Upper lobe of left lung (tissue), 6 donors: ENCODE data around the gene EXOC4. TPM values are rescaled to one million over a fixed set of nuclear protein-coding genes. Genes with fewer than 3 reads are reported as not detected.

Experiments used
- ATAC-seq, 2 donors: fragments of 200-7000 bp; cut with Tn5 transposase; one replicate each; pipeline ENCODE4 v1.9.1; 2022; ENCODE audit warnings: mild to moderate bottlenecking in 2 of 2, moderate library complexity in 2 of 2; ENCODE audit not compliant: low FRiP score in 2 of 2
- DNase-seq, 2 donors: peaks; one replicate each; pipeline ENCODE4 v3.0.0-alpha.2; 2019 to 2020
- H3K27ac ChIP-seq, 4 donors: fragments of 200-600 bp; sonication (generic); one replicate each; pipeline ENCODE4 v1.5.1; 2016 to 2019
- H3K27me3 ChIP-seq, 4 donors: fragments of 200-600 bp; sonication (generic); one replicate each; pipeline ENCODE4 v1.5.1; 2017 to 2019
- H3K36me3 ChIP-seq, 4 donors: fragments of 200-600 bp; sonication (generic); one replicate each; pipeline ENCODE4 v1.5.1; 2016 to 2019
- H3K4me1 ChIP-seq, 4 donors: fragments of 200-600 bp; sonication (generic); one replicate each; pipeline ENCODE4 v1.5.1; 2018 to 2019
- H3K4me3 ChIP-seq, 4 donors: fragments of 200-600 bp; sonication (generic); one replicate each; pipeline ENCODE4 v1.5.1; 2017 to 2019; ENCODE audit warnings: mild to moderate bottlenecking in 2 of 4, moderate library complexity in 1 of 4
- H3K9me3 ChIP-seq, 4 donors: fragments of 200-600 bp; sonication (generic); one replicate each; pipeline ENCODE4 v1.5.1; 2018 to 2019
- EP300 ChIP-seq, 4 donors: sonication (generic); formaldehyde crosslinking; IDR thresholded peaks; one replicate each; pipeline ENCODE4 v1.5.1; 2017; ENCODE audit warnings: antibody characterized with exemption in 4 of 4, control low read depth in 2 of 4
- POLR2A ChIP-seq, 4 donors: fragments of 450-650 bp; IDR thresholded peaks; one replicate each; pipeline ENCODE4 v1.5.1; 2016 to 2017; ENCODE audit warnings: antibody characterized with exemption in 4 of 4, mild to moderate bottlenecking in 2 of 4
- POLR2AphosphoS5 ChIP-seq, 2 donors: sonication (generic); formaldehyde crosslinking; IDR thresholded peaks; one replicate each; pipeline ENCODE4 v1.5.1; 2017; ENCODE audit warnings: antibody characterized with exemption in 2 of 2
- WGBS, 2 donors: methylation state at CpG; one replicate each; pipeline ENCODE4 v1.1.5; 2017 to 2018; 5-methylcytosine and 5-hydroxymethylcytosine counted together
- total RNA-seq, 6 donors: library from RNA; depleted of rRNA in 4 of 6; stranded (reverse); fragments of >200 nt in 4 of 6; gene quantifications; one replicate each; pipeline versions ENCODE4 v1.1.0 to v1.2.1, GENCODE V29; 2016 to 2021
- TF ChIP-seq, protein P1 (sequence below), 6 experiments: fragments of 450-650 bp in 4 of 6; fragments of 200-600 bp in 2 of 6; sonication (generic) in 2 of 6; IDR thresholded peaks; one replicate each; pipeline ENCODE4 v1.5.1; 2016 to 2019; ENCODE audit warnings: antibody characterized with exemption in 6 of 6
- donor health status: DM: no; HTN: no; CAD: no; lungs with moderate emphysema.
- donor health status: DM: no; HTN: yes; CAD: no; lungs with severe emphysema.

The EXOC4 gene
- total RNA-seq, 6 donors from 2014 or later, result 56.3 to 325 (median 99.4) TPM

DNA sequence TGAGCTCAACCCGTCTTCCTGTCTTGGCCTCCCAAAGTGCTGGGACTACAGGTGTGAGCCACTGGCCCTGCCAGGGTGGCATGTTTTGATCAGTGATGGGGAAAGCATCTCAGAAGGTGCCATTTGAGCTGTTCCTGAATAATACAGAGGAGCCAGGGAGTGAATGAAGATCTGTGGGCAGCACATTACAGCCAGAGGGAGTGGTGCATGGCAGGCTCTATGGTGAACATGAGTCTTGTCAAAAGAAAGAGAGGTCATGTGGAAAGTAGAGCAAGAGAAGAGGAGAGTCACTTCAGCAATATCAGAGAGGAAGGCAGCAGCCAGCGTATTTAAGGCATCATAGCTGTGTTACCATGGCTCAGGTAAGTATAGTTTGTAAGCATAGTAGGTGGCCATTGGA is 598.5 kb downstream of the EXOC4 start:
- ATAC-seq (no peak), DNase-seq (no peak)
- Histone ChIP-seq H3K27ac (no peak overlapping the region), H3K4me1 (peaks cover 0 to 4% (median 2%) of the 10 kb centered on the region in 4 donors), H3K4me3 (no peak overlapping the region), H3K9me3 (no peaks in the 10 kb centered on the region), H3K36me3 (no peaks in the 10 kb centered on the region), H3K27me3 (no peaks in the 10 kb centered on the region)
- no peak for TF ChIP-seq POLR2A (IDR thresholded peaks at IDR 0.05)
- TF ChIP-seq POLR2AphosphoS5 (IDR thresholded peaks at IDR 0.05), result no peak
- TF ChIP-seq EP300 (IDR thresholded peaks at IDR 0.05), result no peak
- TF ChIP-seq, protein P1, sequence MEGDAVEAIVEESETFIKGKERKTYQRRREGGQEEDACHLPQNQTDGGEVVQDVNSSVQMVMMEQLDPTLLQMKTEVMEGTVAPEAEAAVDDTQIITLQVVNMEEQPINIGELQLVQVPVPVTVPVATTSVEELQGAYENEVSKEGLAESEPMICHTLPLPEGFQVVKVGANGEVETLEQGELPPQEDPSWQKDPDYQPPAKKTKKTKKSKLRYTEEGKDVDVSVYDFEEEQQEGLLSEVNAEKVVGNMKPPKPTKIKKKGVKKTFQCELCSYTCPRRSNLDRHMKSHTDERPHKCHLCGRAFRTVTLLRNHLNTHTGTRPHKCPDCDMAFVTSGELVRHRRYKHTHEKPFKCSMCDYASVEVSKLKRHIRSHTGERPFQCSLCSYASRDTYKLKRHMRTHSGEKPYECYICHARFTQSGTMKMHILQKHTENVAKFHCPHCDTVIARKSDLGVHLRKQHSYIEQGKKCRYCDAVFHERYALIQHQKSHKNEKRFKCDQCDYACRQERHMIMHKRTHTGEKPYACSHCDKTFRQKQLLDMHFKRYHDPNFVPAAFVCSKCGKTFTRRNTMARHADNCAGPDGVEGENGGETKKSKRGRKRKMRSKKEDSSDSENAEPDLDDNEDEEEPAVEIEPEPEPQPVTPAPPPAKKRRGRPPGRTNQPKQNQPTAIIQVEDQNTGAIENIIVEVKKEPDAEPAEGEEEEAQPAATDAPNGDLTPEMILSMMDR (IDR thresholded peaks at IDR 0.05), result no peak
- WGBS, 2 donors, result 90 to 95% methylated on average over 2 of the region's 2 CpGs

DNA sequence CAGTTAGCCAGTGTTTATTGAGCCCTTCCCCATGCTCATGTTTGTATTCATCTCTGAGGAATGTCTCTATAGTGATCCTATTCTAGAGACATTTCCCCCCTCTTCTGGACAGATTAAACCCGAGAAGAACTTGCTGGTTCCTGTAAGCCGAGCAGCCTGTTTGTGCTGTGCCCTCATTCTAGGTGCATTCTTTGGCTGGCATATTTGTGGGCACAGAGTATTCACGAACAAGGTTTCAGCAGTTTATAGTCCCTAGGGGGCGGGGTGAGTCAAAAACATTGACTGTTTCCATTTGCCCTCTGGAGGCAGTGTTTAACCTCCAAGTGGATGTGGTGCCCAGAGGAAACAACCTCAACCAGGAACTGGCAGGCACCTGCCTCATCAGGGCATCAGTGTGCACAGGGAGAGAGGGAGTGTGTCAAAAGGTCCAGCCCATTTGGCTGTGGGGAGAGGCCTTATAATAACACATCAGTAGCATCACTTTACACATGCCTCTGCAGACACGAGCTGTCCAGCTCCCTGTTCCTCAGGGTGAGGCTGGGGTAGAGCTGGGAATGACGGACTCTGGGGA is 600.9 kb downstream of the EXOC4 start:
- WGBS, 2 donors, result 70 to 79% methylated on average over 6 of the region's 6 CpGs
- ATAC-seq (peak; percentile 39 to 66), DNase-seq (peak in 1 of 2 donors; percentile 32)
- H3K4me3 ChIP-seq, result no peak overlapping the region
- H3K27ac ChIP-seq, result no peak overlapping the region
- no peaks in the 10 kb centered on the region for H3K27me3 ChIP-seq
- no peaks in the 10 kb centered on the region for H3K36me3 ChIP-seq
- no peaks in the 10 kb centered on the region for H3K9me3 ChIP-seq
- peaks cover 0 to 4% (median 2%) of the 10 kb centered on the region in 4 donors for H3K4me1 ChIP-seq
- TF ChIP-seq, protein P1 (IDR thresholded peaks at IDR 0.05), result peak in 3 of 6 experiments; percentile 13 to 42 (median 34)
- TF ChIP-seq EP300 (IDR thresholded peaks at IDR 0.05), result no peak

DNA sequence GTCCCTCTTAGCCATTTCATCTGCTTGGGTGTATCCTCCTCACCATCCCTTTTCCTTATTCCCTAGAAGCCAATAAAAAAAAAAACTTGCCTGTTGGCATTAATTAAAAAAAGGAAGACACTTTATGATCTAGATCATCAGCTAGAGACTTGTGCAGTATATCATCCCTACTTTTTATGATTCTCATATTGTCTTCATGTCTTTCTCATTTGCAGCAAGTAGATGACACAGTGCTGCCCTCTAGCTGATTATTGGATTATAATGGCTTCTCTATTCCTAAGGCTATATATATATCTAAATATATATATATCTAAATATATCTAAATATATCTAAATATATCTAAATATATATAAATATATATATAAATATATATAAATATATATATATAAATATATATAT is 601.9 kb downstream of the EXOC4 start:
- no peaks in the 10 kb centered on the region for H3K36me3 ChIP-seq
- no peak for ATAC-seq
- no peak overlapping the region for H3K4me3 ChIP-seq
- H3K9me3 ChIP-seq, result no peaks in the 10 kb centered on the region
- no peak overlapping the region for H3K27ac ChIP-seq
- TF ChIP-seq, protein P1 (IDR thresholded peaks at IDR 0.05), result no peak
- no peak for TF ChIP-seq POLR2A (IDR thresholded peaks at IDR 0.05)
- TF ChIP-seq POLR2AphosphoS5 (IDR thresholded peaks at IDR 0.05), result no peak
- TF ChIP-seq EP300 (IDR thresholded peaks at IDR 0.05), result no peak
- peaks cover 0 to 4% (median 2%) of the 10 kb centered on the region in 4 donors for H3K4me1 ChIP-seq
- no peaks in the 10 kb centered on the region for H3K27me3 ChIP-seq
- DNase-seq, result no peak

DNA sequence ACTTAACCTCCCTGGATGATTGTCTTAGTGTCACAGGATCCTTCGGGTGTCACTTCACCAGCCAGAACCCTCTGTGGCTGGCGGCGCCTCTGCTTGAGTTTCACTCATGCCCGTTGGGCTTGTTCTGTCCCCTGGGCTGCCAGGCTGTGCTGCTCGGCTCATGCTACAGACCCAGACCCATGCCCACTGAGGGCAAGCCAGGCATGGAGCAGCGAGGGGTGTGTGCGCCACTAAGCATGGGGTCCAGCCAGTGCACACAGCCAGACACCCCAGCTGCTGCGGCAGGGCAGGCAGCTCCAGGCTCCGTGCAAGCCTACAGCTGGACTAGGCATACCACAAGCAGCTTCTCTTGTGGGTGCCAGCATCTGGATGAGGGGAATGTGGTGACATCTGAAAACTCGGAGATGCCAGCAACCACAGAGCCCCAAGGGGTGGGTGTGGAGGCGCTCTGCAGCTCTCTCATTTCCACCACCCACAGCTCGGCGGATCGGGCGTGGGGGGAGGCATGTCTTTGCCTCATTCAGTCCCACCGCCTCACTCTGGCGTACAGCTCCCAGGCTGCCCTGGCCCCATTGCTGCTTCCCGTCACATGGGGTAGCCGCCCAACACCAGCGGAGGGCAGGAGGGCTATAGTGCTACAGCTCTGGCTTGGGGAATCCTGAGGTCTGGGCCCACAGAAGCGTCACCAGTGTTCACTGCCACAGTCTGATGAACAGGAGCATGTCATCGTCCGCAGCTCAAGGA is 604.7 kb downstream of the EXOC4 start:
- ATAC-seq (no peak), DNase-seq (peak in 1 of 2 donors; percentile 56)
- WGBS, 2 donors, result 95 to 97% methylated on average over 9 to 23 of the region's 23 CpGs
- Histone ChIP-seq H3K9me3 (no peaks in the 10 kb centered on the region), H3K36me3 (no peaks in the 10 kb centered on the region), H3K4me1 (peaks cover 0 to 4% (median 0%) of the 10 kb centered on the region in 4 donors), H3K27ac (no peak overlapping the region), H3K4me3 (no peak overlapping the region), H3K27me3 (no peaks in the 10 kb centered on the region)
- no peak for TF ChIP-seq EP300 (IDR thresholded peaks at IDR 0.05)
- TF ChIP-seq POLR2A (IDR thresholded peaks at IDR 0.05), result no peak
- TF ChIP-seq POLR2AphosphoS5 (IDR thresholded peaks at IDR 0.05), result no peak
- TF ChIP-seq, protein P1 (IDR thresholded peaks at IDR 0.05), result no peak
